ENCODE data around the gene VSX1. TPM values are rescaled to one million over a fixed set of nuclear protein-coding genes. Genes with fewer than 3 reads are reported as not detected.
A peak's percentile ranks its signal among the peaks of the same experiment; 100 is the strongest.

VSX1 gene
- polyA plus RNA-seq, 1 of the 3 experiments (the other 2 are of a cell fraction) = not detected

DNA sequence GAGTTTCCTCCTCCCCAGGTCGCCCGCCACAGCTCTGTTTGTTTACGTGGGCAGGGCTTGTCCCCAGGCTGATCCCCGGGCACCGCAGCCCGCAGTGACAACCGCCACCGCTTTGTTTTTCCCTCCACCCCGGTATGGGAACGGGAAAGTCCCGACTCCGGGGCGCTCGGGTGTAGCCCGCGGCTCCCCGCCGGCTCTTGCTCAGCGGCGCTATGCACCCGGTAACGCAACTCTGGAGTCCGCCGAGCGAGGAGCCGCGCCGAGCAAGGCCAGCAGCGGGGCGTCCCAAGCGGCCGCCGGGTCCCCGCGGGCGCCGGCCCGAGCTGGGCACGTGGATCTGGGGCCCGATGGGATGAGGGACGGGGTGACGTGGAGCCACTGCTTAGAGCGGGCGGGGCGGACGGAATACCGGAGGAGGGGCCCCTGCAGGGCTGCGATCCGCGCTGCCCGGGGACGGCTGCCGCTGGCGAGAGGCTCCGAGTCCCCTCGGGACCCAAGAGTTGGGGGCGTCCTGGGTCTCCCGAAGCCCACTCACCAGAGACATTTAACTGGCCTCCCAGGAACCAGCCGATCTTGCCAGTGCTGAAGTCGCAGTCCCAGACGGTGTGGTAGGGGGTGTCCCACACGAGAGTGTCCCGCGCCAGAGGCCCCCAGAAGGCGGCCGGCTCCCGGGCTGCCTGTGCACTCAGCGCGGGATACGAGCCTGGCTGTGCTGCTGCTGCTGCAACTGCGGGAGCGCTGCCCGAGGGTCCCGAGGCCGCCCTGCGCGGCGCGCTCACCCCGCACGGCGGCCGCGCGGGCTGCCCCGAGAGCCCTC is 24.5 kb downstream of the VSX1 start:
- Histone ChIP-seq H3K4me2 (peak overlapping the region; percentile 91), H2AFZ (ENCODE audit: low read depth) (peak overlapping the region; percentile 78), H3K27ac (ENCODE audit: low read depth in 2 of 2, low read length in 1 of 2) (no peak overlapping the region), H3K4me3 (ENCODE audit: low read depth in 2 of 2, low read length in 1 of 2) (peak overlapping the region; percentile 49 to 59), H3K27me3 (ENCODE audit: insufficient read depth) (peaks cover 35% of the 10 kb centered on the region), H3K9me2 (no peaks in the 10 kb centered on the region), H3K9me3 (no peaks in the 10 kb centered on the region), H4K20me1 (ENCODE audit: insufficient read depth) (no peaks in the 10 kb centered on the region), H3K36me3 (replicated peaks in 1 of 2; ENCODE audit: control insufficient read depth in 1 of 2, insufficient read depth in 2 of 2, low read length in 1 of 2) (no peaks in the 10 kb centered on the region), H3K79me2 (ENCODE audit: insufficient read depth) (no peaks in the 10 kb centered on the region), H3K9ac (peak overlapping the region; percentile 39; the same call in 1 of the 2 replicates), H3K4me1 (ENCODE audit: control insufficient read depth in 1 of 2, insufficient read depth in 2 of 2, low read depth in 1 of 2, low read length in 1 of 2) (peaks cover 0 to 15% of the 10 kb centered on the region in 2 experiments; a peak in 1 of 4 replicates), H3F3A (replicated peaks; ENCODE audit: insufficient read depth) (no peaks in the 10 kb centered on the region)
- no peak for TF ChIP-seq ELF1 (IDR thresholded peaks at IDR 0.05)
- TF ChIP-seq, protein P1, sequence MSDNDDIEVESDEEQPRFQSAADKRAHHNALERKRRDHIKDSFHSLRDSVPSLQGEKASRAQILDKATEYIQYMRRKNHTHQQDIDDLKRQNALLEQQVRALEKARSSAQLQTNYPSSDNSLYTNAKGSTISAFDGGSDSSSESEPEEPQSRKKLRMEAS (IDR thresholded peaks at IDR 0.05; ENCODE audit: low read depth) = peak; percentile 62; the same call in 1 of the 2 replicates
- peak; percentile 79 for DNase-seq
- 2% methylated on average over 8 of the region's 86 CpGs for WGBS (ENCODE audit: low lambda C conversion rate)
- ChIA-PET CTCF (interaction anchor here (0.6 to 1.0 kb wide), 2 partner anchors 18 to 121 kb away, joined by 3 read pairs; no protein-coding TSS in a partner anchor), POLR2A (no interaction called here)

DNA sequence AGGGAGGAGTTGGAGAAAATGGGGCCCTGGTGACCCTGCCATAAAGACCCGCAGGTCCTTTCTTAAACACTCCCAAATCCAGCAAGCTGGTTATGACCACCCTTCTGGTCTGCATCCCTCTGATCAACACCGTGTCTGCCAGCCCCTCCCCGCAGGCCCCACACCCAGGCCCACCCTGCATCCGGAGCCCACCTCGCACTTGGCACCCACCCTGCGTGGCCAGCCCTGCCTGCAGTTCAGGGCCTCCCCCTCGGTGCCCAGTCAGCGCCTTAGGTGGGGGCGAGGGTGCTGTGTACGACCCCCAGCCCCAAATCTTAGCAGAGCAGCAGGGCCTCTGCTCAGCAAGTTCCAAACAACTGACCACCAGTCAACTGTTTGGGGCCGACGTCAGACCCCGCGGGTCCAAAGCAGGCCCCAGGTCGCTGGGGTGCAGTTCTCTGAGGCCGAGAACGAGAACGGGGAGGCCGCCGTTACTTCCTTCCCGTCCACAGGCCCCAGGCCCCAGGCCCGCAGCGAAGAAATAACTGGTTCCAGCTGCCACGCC is 25.2 kb downstream of the VSX1 start:
- CTCF ChIA-PET = interaction anchor here (0.6 to 1.0 kb wide), 2 partner anchors 19 to 122 kb away, joined by 3 read pairs; no protein-coding TSS in a partner anchor
- H3F3A ChIP-seq (replicated peaks; ENCODE audit: insufficient read depth) = no peaks in the 10 kb centered on the region
- peak overlapping the region; percentile 49 to 59 for H3K4me3 ChIP-seq (ENCODE audit: low read depth in 2 of 2, low read length in 1 of 2)
- H3K27ac ChIP-seq (ENCODE audit: low read depth in 2 of 2, low read length in 1 of 2) = no peak overlapping the region
- H3K36me3 ChIP-seq (replicated peaks in 1 of 2; ENCODE audit: control insufficient read depth in 1 of 2, insufficient read depth in 2 of 2, low read length in 1 of 2) = no peaks in the 10 kb centered on the region
- POLR2A ChIA-PET = no interaction called here
- no peaks in the 10 kb centered on the region for H3K9me3 ChIP-seq
- DNase-seq = no peak
- TF ChIP-seq RAD21 (IDR thresholded peaks at IDR 0.05; ENCODE audit: low read length) (no peak), RCOR1 (IDR thresholded peaks at IDR 0.05; ENCODE audit: low read length) (no peak), TCF12 (IDR thresholded peaks at IDR 0.05) (no peak), EP300 (IDR thresholded peaks at IDR 0.05; ENCODE audit: borderline replicate concordance in 1 of 2, low read depth in 1 of 2, low read length in 1 of 2) (no peak), NRF1 (IDR thresholded peaks at IDR 0.05; ENCODE audit: low read depth, low read length) (no peak), ELF1 (IDR thresholded peaks at IDR 0.05) (no peak)
- no peaks in the 10 kb centered on the region for H4K20me1 ChIP-seq (ENCODE audit: insufficient read depth)
- no peaks in the 10 kb centered on the region for H3K79me2 ChIP-seq (ENCODE audit: insufficient read depth)
- peaks cover 28% of the 10 kb centered on the region for H3K27me3 ChIP-seq (ENCODE audit: insufficient read depth)
- H3K9me2 ChIP-seq = no peaks in the 10 kb centered on the region
- H2AFZ ChIP-seq (ENCODE audit: low read depth) = peak overlapping the region; percentile 56; the same call in 1 of the 2 replicates
- H3K4me1 ChIP-seq (ENCODE audit: control insufficient read depth in 1 of 2, insufficient read depth in 2 of 2, low read depth in 1 of 2, low read length in 1 of 2) = peaks cover 0 to 15% of the 10 kb centered on the region in 2 experiments; a peak in 1 of 4 replicates
- no peak overlapping the region for H3K9ac ChIP-seq
- peak overlapping the region; percentile 91 for H3K4me2 ChIP-seq
- 0% methylated on average over 1 of the region's 24 CpGs for WGBS (ENCODE audit: low lambda C conversion rate)

DNA sequence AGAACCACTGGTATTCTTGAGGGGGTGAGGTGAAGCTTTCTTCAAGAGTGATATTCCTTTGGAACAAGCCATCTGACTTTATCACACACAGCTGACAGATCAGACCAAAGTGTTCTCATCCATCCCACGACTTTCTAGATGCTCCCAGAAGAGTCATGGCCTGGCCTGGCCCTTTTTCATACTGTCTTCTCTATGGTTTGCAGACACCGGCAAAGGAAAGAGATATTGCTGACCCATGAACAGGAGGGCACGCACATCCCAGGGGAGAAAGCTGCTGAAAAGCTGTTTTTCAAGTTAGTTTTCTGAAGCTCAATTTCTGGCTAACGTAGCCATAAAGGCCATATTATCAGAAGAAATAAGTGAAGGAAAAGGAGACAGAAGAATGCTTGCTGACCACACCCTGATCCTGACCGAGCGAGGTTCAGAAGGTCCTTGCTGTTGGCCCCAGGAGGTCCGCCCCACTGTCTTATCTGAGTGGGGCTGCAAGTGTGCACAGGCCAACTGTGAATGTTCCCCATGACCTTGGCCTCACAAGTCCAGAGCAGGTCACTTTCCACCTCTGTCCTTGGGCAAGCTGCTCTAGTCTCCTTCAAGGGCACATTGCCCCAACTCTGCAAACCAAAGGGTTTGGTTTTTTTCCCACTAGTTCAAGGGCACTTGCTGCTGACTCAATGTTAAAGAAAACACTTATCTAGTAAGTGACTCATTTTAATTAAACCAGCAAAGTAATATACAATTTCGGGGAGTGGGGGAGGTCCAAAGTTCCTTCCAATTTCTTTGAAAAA is 26.0 kb downstream of the VSX1 start:
- peaks cover 0 to 15% of the 10 kb centered on the region in 2 experiments; a peak in 1 of 4 replicates for H3K4me1 ChIP-seq (ENCODE audit: control insufficient read depth in 1 of 2, insufficient read depth in 2 of 2, low read depth in 1 of 2, low read length in 1 of 2)
- no peaks in the 10 kb centered on the region for H3K9me3 ChIP-seq
- TF ChIP-seq EZH2phosphoT487 (IDR thresholded peaks at IDR 0.05; ENCODE audit: borderline replicate concordance, low read depth) = no peak
- TF ChIP-seq FOXJ3 (CRISPR knock-in tag; IDR thresholded peaks at IDR 0.05) = no peak
- no peak for TF ChIP-seq RFX5 (IDR thresholded peaks at IDR 0.05; ENCODE audit: low read length)
- no peak for TF ChIP-seq GABPA (IDR thresholded peaks at IDR 0.05; ENCODE audit: low read depth)
- TF ChIP-seq TAF1 (IDR thresholded peaks at IDR 0.05; ENCODE audit: borderline replicate concordance, low read depth, low read length) = no peak
- no peak for TF ChIP-seq SIN3A (IDR thresholded peaks at IDR 0.05; ENCODE audit: borderline replicate concordance, low read depth, low read length)
- TF ChIP-seq, protein P2, sequence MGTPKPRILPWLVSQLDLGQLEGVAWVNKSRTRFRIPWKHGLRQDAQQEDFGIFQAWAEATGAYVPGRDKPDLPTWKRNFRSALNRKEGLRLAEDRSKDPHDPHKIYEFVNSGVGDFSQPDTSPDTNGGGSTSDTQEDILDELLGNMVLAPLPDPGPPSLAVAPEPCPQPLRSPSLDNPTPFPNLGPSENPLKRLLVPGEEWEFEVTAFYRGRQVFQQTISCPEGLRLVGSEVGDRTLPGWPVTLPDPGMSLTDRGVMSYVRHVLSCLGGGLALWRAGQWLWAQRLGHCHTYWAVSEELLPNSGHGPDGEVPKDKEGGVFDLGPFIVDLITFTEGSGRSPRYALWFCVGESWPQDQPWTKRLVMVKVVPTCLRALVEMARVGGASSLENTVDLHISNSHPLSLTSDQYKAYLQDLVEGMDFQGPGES (IDR thresholded peaks at IDR 0.05; ENCODE audit: low read depth, low read length) = no peak
- TF ChIP-seq, protein P3, sequence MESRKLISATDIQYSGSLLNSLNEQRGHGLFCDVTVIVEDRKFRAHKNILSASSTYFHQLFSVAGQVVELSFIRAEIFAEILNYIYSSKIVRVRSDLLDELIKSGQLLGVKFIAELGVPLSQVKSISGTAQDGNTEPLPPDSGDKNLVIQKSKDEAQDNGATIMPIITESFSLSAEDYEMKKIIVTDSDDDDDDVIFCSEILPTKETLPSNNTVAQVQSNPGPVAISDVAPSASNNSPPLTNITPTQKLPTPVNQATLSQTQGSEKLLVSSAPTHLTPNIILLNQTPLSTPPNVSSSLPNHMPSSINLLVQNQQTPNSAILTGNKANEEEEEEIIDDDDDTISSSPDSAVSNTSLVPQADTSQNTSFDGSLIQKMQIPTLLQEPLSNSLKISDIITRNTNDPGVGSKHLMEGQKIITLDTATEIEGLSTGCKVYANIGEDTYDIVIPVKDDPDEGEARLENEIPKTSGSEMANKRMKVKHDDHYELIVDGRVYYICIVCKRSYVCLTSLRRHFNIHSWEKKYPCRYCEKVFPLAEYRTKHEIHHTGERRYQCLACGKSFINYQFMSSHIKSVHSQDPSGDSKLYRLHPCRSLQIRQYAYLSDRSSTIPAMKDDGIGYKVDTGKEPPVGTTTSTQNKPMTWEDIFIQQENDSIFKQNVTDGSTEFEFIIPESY (IDR thresholded peaks at IDR 0.05; ENCODE audit: borderline replicate concordance, low read depth) = no peak

More for the DNA sequence above, 26.0 kb downstream of the VSX1 start:
- H3K36me3 ChIP-seq (replicated peaks in 1 of 2; ENCODE audit: control insufficient read depth in 1 of 2, insufficient read depth in 2 of 2, low read length in 1 of 2) = no peaks in the 10 kb centered on the region
- no peaks in the 10 kb centered on the region for H3K9me2 ChIP-seq
- no peak overlapping the region for H2AFZ ChIP-seq (ENCODE audit: low read depth)
- no peak overlapping the region for H3K9ac ChIP-seq
- CTCF ChIA-PET = interaction anchor here (1.2 to 2.1 kb wide), 3 partner anchors 10 to 18 kb away, joined by 3 to 8 read pairs (median 4); no protein-coding TSS in a partner anchor
- POLR2A ChIA-PET = no interaction called here
- DNase-seq = no peak
- H4K20me1 ChIP-seq (ENCODE audit: insufficient read depth) = no peaks in the 10 kb centered on the region
- no peaks in the 10 kb centered on the region for H3F3A ChIP-seq (replicated peaks; ENCODE audit: insufficient read depth)
- no peak overlapping the region for H3K4me2 ChIP-seq
- H3K27ac ChIP-seq (ENCODE audit: low read depth in 2 of 2, low read length in 1 of 2) = no peak overlapping the region
- peaks cover 19% of the 10 kb centered on the region for H3K27me3 ChIP-seq (ENCODE audit: insufficient read depth)
- no peak overlapping the region for H3K4me3 ChIP-seq (ENCODE audit: low read depth in 2 of 2, low read length in 1 of 2)
- no peaks in the 10 kb centered on the region for H3K79me2 ChIP-seq (ENCODE audit: insufficient read depth)
- 81% methylated on average over 8 of the region's 8 CpGs for WGBS (ENCODE audit: low lambda C conversion rate)

Data from SK-N-SH (cell line).